Activated T-cell treated with anti-CD3 and anti-CD28 coated beads, Interleukin-2, amount 50 U/mL, for 4 hours (primary cell): Measurements from ENCODE around the gene ARNT2. TPM values are rescaled to one million over a fixed set of nuclear protein-coding genes. Genes with fewer than 3 reads are reported as not detected.

ENCODE experiments used
- ATAC-seq, 2 donors: fragments of 200-7000 bp; cut with Tn5 transposase; one replicate each; pipeline ENCODE4 v1.10.0; 2021
- DNase-seq: peaks from one replicate; pipeline ENCODE4 v3.0.0-alpha.2; 2020
- H3K27me3 Mint-ChIP-seq: one replicate; pipeline ENCODE4 v1.8.0; 2021; ENCODE audit warnings: low read depth, mixed read lengths
- H3K36me3 Mint-ChIP-seq: one replicate; pipeline ENCODE4 v1.8.0; 2022; ENCODE audit warnings: mixed read lengths; ENCODE audit not compliant: insufficient read depth
- H3K4me1 Mint-ChIP-seq: one replicate; pipeline ENCODE4 v1.8.0; 2021; ENCODE audit warnings: low read depth, mixed read lengths
- H3K4me3 Mint-ChIP-seq: one replicate; pipeline ENCODE4 v1.8.0; 2021; ENCODE audit warnings: mild to moderate bottlenecking, moderate library complexity, mixed read lengths
- H3K9me3 Mint-ChIP-seq: one replicate; pipeline ENCODE4 v1.8.0; 2021; ENCODE audit warnings: mixed read lengths
- total RNA-seq, 3 donors: library from RNA; stranded (reverse); gene quantifications; one replicate each; pipeline ENCODE4 v1.2.1, GENCODE V29; 2021

The ARNT2 gene
- total RNA-seq, 3 donors from 2014 or later = 0.11 to 0.15 TPM; not detected in 1

- DNase-seq = no peak
- no peak for ATAC-seq
- H3K4me3 Mint-ChIP-seq = no peak overlapping the region
- H3K9me3 Mint-ChIP-seq = no peaks in the 10 kb centered on the region
- H3K4me1 Mint-ChIP-seq = no peaks in the 10 kb centered on the region
- no peaks in the 10 kb centered on the region for H3K36me3 Mint-ChIP-seq
- H3K27me3 Mint-ChIP-seq = peaks cover 14% of the 10 kb centered on the region
Observed at GRCh38 chr15:80492874-80493273, 88.7 kb downstream of the ARNT2 start.

GRCh38 chr15:80494351-80494751 is 90.2 kb downstream of the ARNT2 start:
- DNase-seq (no peak), ATAC-seq (no peak)
- Mint-ChIP-seq H3K4me1 (no peaks in the 10 kb centered on the region), H3K36me3 (no peaks in the 10 kb centered on the region), H3K4me3 (no peak overlapping the region), H3K27me3 (peaks cover 14% of the 10 kb centered on the region), H3K9me3 (no peaks in the 10 kb centered on the region)

GRCh38 chr15:80494756-80495155 is 90.6 kb downstream of the ARNT2 start:
- no peaks in the 10 kb centered on the region for H3K36me3 Mint-ChIP-seq
- H3K4me1 Mint-ChIP-seq = no peaks in the 10 kb centered on the region
- no peak for ATAC-seq
- H3K4me3 Mint-ChIP-seq = no peak overlapping the region
- peaks cover 14% of the 10 kb centered on the region for H3K27me3 Mint-ChIP-seq
- no peak for DNase-seq
- no peaks in the 10 kb centered on the region for H3K9me3 Mint-ChIP-seq

DNA sequence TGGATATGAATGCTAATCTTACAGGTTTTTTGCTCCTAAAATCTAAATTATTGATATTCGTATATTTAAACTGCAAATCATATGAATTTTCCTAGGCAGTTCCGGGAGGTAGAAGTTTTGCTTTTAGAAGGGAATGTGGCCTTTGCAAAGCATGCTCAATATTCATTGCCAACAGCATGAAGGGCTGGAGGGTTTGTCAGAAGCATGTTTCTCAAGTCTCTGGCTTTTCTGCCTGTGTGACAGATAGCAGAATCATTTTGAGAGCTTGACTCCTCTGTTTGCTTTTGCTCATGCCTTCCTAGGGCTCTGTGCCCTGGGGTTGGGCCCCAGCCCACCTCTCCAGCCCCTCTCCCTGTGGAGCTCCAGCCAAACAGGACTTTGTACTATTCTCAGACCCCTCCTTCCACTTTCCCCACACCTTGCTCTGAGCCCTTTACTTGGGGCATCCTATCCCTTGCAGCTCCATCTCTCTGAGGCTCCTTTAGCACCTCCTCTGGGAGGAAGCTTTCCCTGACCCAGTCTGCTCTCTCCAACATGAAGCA is 91.3 kb downstream of the ARNT2 start:
- H3K4me1 Mint-ChIP-seq = no peaks in the 10 kb centered on the region
- no peaks in the 10 kb centered on the region for H3K9me3 Mint-ChIP-seq
- ATAC-seq (no peak), DNase-seq (no peak)
- peaks cover 14% of the 10 kb centered on the region for H3K27me3 Mint-ChIP-seq
- no peaks in the 10 kb centered on the region for H3K36me3 Mint-ChIP-seq
- H3K4me3 Mint-ChIP-seq = no peak overlapping the region

- Mint-ChIP-seq H3K4me3 (no peak overlapping the region), H3K4me1 (no peaks in the 10 kb centered on the region), H3K27me3 (peaks cover 14% of the 10 kb centered on the region), H3K36me3 (no peaks in the 10 kb centered on the region), H3K9me3 (no peaks in the 10 kb centered on the region)
- ATAC-seq (no peak), DNase-seq (no peak)
Observed at GRCh38 chr15:80496096-80496495, 91.9 kb downstream of the ARNT2 start.

DNA sequence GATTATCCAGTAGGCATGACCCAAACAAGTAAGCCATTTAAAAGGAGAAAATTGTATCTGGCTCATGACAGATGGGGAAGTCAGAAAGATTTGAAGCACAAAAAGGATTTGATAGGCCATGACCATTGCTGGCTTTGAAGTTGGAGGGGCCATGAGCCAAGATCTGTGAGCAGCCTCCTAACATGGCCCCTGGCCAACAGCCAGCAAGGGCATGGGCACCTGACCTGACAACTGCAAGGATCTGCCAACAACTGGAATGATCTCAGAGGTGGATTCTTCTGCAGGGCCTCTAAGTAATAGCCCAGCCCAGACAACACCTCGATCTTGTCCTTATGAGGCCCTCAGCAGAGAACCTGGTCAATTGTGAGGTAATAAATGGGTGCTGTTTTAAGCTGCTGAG is 93.0 kb downstream of the ARNT2 start:
- H3K27me3 Mint-ChIP-seq = peaks cover 19% of the 10 kb centered on the region
- no peaks in the 10 kb centered on the region for H3K9me3 Mint-ChIP-seq
- H3K36me3 Mint-ChIP-seq = no peaks in the 10 kb centered on the region
- DNase-seq (no peak), ATAC-seq (no peak)
- no peak overlapping the region for H3K4me3 Mint-ChIP-seq
- H3K4me1 Mint-ChIP-seq = no peaks in the 10 kb centered on the region

- H3K36me3 Mint-ChIP-seq = no peaks in the 10 kb centered on the region
- no peaks in the 10 kb centered on the region for H3K9me3 Mint-ChIP-seq
- no peak for DNase-seq
- peaks cover 19% of the 10 kb centered on the region for H3K27me3 Mint-ChIP-seq
- no peak overlapping the region for H3K4me3 Mint-ChIP-seq
- no peaks in the 10 kb centered on the region for H3K4me1 Mint-ChIP-seq
- no peak for ATAC-seq
Observed at GRCh38 chr15:80498652-80499051, 94.5 kb downstream of the ARNT2 start.

DNA sequence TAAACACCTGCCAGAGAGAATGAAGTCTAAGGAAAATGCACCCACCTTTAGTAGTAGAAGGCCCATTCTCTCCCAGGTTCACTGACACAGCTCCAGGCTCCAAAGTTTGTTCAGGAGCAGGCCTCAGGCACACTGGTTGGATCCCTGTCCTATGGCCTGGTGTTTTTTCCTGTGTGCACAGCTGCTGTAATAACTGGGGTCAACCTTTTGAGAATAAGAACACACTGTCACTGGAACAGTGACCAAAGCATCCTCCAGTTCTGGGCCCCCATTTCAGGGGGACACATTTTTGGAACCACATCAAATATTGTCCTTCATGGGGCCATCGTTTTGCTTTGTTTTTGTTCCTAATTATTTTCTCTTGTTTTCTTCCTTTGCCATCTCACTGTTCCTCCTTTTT is 95.8 kb downstream of the ARNT2 start:
- DNase-seq = no peak
- H3K27me3 Mint-ChIP-seq = peaks cover 20% of the 10 kb centered on the region
- H3K36me3 Mint-ChIP-seq = no peaks in the 10 kb centered on the region
- no peaks in the 10 kb centered on the region for H3K9me3 Mint-ChIP-seq
- no peaks in the 10 kb centered on the region for H3K4me1 Mint-ChIP-seq
- no peak for ATAC-seq
- no peak overlapping the region for H3K4me3 Mint-ChIP-seq

DNA sequence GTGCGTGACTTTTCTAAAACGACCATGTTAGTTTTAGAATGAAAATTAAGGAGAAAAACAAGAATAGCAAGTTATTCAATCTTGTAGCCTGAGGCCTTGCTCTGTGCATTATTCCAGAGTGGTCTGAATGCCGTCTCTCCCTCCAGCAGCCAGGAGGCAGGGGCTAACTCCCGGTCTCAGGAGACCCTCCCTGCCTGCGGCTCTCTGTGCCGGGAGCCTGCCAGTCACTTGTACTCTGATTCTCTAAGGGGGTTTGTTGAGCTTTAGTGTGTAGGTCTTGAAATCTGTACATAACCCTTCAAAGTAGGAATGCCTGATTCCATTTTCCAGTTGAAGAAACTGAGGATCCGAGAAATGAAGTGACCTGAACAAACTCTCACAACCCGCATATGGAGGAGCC is 97.3 kb downstream of the ARNT2 start:
- Mint-ChIP-seq H3K4me3 (no peak overlapping the region), H3K9me3 (no peaks in the 10 kb centered on the region), H3K4me1 (no peaks in the 10 kb centered on the region), H3K36me3 (no peaks in the 10 kb centered on the region), H3K27me3 (peaks cover 11% of the 10 kb centered on the region)
- no peak for DNase-seq
- no peak for ATAC-seq

- H3K4me3 Mint-ChIP-seq = no peak overlapping the region
- DNase-seq (no peak), ATAC-seq (no peak)
- no peaks in the 10 kb centered on the region for H3K36me3 Mint-ChIP-seq
- H3K9me3 Mint-ChIP-seq = no peaks in the 10 kb centered on the region
- H3K4me1 Mint-ChIP-seq = no peaks in the 10 kb centered on the region
- peaks cover 11% of the 10 kb centered on the region for H3K27me3 Mint-ChIP-seq
Observed at GRCh38 chr15:80502782-80503181, 98.6 kb downstream of the ARNT2 start.

- Mint-ChIP-seq H3K27me3 (peaks cover 11% of the 10 kb centered on the region), H3K4me3 (no peak overlapping the region), H3K36me3 (no peaks in the 10 kb centered on the region), H3K9me3 (no peaks in the 10 kb centered on the region), H3K4me1 (no peaks in the 10 kb centered on the region)
- DNase-seq (no peak), ATAC-seq (no peak)
Observed at GRCh38 chr15:80503319-80503952, 99.3 kb downstream of the ARNT2 start.

DNA sequence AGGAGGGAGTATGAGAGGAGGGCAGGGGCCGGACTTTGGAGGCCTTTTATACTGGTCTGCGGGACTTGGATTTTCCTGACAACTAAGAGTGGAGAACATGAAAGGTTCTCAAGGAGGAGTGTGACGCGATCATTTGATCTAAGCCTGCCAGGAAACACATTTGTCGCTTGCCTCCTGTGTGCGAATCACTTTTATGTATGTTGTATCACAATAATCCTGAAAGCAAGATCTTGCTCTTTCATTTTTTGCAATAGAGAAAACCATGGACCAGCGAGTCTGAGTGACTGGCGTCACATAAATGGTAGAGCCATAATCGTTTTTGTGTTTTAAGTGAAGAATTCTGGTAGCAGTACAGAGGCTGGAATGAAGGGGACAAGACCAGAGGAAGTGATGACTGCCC is 100.7 kb downstream of the ARNT2 start:
- no peak for DNase-seq
- ATAC-seq = no peak
- Mint-ChIP-seq H3K4me3 (no peak overlapping the region), H3K9me3 (no peaks in the 10 kb centered on the region), H3K27me3 (peaks cover 15% of the 10 kb centered on the region), H3K4me1 (no peaks in the 10 kb centered on the region), H3K36me3 (no peaks in the 10 kb centered on the region)

DNA sequence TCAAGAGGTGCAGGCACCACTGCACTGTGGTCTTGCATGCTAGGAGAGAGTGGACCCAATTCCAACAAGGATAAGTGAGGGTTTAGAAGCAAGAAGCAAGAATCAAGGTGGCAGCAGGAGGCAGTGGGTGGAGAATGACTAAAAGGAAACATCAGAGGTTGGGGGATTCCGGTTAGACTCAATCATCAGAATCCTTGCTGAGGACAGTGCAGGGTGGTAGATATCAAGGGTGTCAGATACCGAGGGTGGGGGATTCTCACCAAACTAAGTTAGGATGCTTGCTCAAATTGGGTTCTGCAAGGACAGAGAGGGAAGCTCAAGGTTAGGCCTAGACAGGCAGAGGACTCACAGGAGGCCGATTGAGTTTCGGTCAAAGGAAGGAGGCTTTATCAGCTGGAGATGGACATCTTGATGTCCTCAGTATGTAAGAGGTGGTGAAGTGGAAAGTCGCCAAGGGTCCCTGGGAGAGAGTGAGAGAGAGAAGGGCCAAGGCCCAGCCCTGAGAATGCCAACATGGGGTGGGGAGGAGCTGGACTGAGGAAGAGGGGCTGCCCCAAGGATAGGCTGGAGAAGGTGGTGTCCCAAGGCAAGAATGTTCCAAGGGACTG is 102.2 kb downstream of the ARNT2 start:
- Mint-ChIP-seq H3K27me3 (peaks cover 15% of the 10 kb centered on the region), H3K4me1 (no peaks in the 10 kb centered on the region), H3K4me3 (no peak overlapping the region), H3K36me3 (no peaks in the 10 kb centered on the region), H3K9me3 (no peaks in the 10 kb centered on the region)
- no peak for ATAC-seq
- no peak for DNase-seq

DNA sequence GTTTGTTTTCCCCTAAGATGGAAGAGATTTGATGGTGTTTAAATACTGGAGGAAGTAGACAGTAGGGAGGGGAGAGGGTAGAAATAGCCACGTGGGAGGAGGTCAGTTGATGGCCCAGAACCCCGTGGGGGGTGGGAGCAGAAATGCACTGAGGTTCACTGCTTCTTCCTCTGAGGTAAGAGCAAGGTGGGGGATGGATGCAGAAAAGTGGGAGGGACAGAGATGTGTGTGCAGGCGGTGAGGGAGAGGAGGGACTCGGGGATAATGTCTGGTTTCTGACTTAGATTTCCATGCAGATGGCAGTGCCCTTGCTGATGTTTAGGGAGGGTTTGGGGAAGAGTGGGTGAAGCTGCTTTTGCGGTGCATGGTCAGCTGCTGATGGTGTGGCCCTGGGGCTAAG is 102.9 kb downstream of the ARNT2 start:
- no peaks in the 10 kb centered on the region for H3K9me3 Mint-ChIP-seq
- no peak for ATAC-seq
- H3K36me3 Mint-ChIP-seq = no peaks in the 10 kb centered on the region

GRCh38 chr15:80507638-80508316 is 103.6 kb downstream of the ARNT2 start:
- DNase-seq = no peak
- Mint-ChIP-seq H3K4me3 (no peak overlapping the region), H3K27me3 (peaks cover 5% of the 10 kb centered on the region), H3K4me1 (no peaks in the 10 kb centered on the region), H3K36me3 (no peaks in the 10 kb centered on the region), H3K9me3 (no peaks in the 10 kb centered on the region)
- ATAC-seq = no peak

More for the DNA sequence above, 102.9 kb downstream of the ARNT2 start:
- no peaks in the 10 kb centered on the region for H3K4me1 Mint-ChIP-seq
- no peak overlapping the region for H3K4me3 Mint-ChIP-seq
- no peak for DNase-seq
- peaks cover 12% of the 10 kb centered on the region for H3K27me3 Mint-ChIP-seq
